ENCODE data around the gene ACSL6.

ACSL6 gene

GRCh38 chr5:132003170-132003744, 8.2 kb downstream of the ACSL6 start:
- TF ChIP-seq, protein P1, sequence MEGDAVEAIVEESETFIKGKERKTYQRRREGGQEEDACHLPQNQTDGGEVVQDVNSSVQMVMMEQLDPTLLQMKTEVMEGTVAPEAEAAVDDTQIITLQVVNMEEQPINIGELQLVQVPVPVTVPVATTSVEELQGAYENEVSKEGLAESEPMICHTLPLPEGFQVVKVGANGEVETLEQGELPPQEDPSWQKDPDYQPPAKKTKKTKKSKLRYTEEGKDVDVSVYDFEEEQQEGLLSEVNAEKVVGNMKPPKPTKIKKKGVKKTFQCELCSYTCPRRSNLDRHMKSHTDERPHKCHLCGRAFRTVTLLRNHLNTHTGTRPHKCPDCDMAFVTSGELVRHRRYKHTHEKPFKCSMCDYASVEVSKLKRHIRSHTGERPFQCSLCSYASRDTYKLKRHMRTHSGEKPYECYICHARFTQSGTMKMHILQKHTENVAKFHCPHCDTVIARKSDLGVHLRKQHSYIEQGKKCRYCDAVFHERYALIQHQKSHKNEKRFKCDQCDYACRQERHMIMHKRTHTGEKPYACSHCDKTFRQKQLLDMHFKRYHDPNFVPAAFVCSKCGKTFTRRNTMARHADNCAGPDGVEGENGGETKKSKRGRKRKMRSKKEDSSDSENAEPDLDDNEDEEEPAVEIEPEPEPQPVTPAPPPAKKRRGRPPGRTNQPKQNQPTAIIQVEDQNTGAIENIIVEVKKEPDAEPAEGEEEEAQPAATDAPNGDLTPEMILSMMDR (IDR thresholded peaks at IDR 0.05; ENCODE audit: extremely low read depth, missing control alignments): no peak
- no peak for DNase-seq (ENCODE audit: low spot score)

GRCh38 chr5:132002757-132003156, 8.7 kb downstream of the ACSL6 start:
- DNase-seq (ENCODE audit: low spot score): no peak
- TF ChIP-seq, protein P1 (IDR thresholded peaks at IDR 0.05; ENCODE audit: extremely low read depth, missing control alignments): no peak

DNA sequence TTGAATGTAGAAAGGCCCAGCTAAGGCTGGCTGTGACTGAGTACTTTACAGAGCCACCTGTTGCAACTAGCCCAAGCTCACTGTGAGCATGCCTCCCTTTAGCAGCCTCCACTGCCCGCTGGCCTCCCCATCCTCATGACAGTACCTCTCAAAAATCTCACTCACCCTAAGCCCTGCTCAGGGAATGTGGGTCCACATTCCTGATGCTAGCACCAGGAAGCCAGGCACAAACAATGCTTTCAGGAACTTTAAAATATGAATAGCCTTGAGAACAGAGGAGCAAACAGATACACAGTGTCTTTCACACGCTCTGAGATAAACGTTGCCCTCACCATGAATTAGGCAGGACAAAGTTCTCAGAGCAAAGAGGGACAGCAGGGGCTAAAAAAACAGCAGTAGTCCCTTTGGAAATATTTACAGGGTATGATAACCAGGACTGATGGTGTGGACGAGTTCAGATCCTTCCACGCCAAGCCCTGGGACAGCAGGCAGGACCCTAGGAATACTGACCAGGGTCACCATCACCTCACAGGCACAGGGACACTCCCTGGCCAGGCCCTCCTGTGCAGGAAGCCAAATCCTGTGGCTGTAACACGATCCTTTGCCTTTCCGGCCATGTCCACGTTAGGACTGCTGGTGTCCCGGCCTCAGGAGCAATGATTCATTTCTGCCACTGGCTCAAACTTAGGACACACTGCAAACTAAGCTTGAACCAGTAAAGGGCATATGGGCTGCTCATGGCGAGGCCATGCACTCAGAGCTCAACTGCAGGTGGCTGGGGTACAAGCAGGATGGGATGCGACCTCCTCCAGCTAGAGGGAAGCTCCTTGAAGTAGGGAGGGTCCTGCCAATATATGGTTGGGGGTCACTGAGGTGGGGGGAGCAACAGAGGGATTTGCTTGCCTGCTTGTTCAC, 9.6 kb downstream of the ACSL6 start:
- no peak for DNase-seq (ENCODE audit: low spot score)
- TF ChIP-seq, protein P1 (IDR thresholded peaks at IDR 0.05; ENCODE audit: extremely low read depth, missing control alignments): no peak

- TF ChIP-seq, protein P1 (IDR thresholded peaks at IDR 0.05; ENCODE audit: extremely low read depth, missing control alignments): no peak
- DNase-seq (ENCODE audit: low spot score): no peak
Observed at GRCh38 chr5:132000677-132001453, 10.6 kb downstream of the ACSL6 start.

- DNase-seq (ENCODE audit: low spot score): no peak
- TF ChIP-seq, protein P1 (IDR thresholded peaks at IDR 0.05; ENCODE audit: extremely low read depth, missing control alignments): no peak
Observed at GRCh38 chr5:132000241-132000490, 11.3 kb downstream of the ACSL6 start.

DNA sequence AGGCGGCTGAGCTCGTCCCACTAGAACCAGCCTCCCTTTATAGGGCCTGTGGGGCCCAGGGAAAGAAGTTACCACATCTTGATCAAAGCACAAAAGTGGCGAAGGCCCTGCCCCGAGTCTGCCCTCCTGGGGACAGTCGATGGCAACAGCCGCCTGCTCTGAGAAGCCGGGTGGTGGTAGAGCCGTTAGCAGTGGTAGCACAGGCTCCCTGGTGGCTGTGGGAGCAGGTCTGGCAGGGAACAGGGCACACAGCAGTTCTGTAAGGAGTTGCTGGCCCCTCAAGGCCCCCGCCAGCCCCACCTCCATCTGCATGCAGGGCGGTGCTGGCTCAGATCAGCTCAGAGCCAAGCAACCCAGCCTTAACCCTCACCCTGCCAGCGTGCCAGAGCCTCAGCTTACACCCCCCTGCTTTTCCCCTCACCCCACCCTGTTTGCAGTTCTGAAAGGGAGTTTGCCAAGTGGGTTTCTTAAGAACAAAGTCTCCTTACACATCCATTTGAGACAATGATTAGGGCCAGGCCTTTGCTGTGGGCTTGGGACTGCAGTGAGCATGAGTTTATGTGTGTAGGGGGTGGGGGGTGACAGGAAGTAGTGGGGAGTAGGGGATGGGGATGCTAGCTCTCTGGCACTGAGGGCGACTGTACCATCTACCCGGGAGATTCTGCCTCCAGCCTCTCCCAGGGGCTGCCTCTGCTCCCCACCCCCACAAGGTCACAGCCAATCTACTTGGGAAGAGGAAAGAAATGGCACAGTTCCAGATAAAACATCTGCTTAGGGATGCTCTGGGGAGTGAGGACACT, 11.8 kb downstream of the ACSL6 start:
- DNase-seq (ENCODE audit: low spot score): no peak
- TF ChIP-seq, protein P1 (IDR thresholded peaks at IDR 0.05; ENCODE audit: extremely low read depth, missing control alignments): no peak

All from GM20000 (cell line).